Glutamatergic neuron (in vitro differentiated cells): Measurements from ENCODE around the gene YEATS2. TPM values are rescaled to one million over a fixed set of nuclear protein-coding genes. Genes with fewer than 3 reads are reported as not detected.

Experiments used
- DNase-seq: peaks from one replicate; pipeline ENCODE4 v3.0.0; 2022
- H3K27ac Mint-ChIP-seq: one replicate; pipeline ENCODE4 v1.8.0; 2020; ENCODE audit warnings: mild to moderate bottlenecking, mixed read lengths, inconsistent platforms; ENCODE audit not compliant: unreplicated experiment
- H3K27me3 Mint-ChIP-seq: one replicate; pipeline ENCODE4 v1.8.0; 2020; ENCODE audit warnings: mild to moderate bottlenecking, moderate library complexity, mixed read lengths, inconsistent platforms; ENCODE audit not compliant: unreplicated experiment
- H3K36me3 Mint-ChIP-seq: one replicate; pipeline ENCODE4 v1.8.0; 2020; ENCODE audit warnings: mild to moderate bottlenecking, mixed read lengths, inconsistent platforms; ENCODE audit not compliant: unreplicated experiment
- H3K4me1 Mint-ChIP-seq: one replicate; pipeline ENCODE4 v1.8.0; 2020; ENCODE audit warnings: mild to moderate bottlenecking, low read depth, mixed read lengths, inconsistent platforms; ENCODE audit not compliant: unreplicated experiment
- H3K4me3 Mint-ChIP-seq: one replicate; pipeline ENCODE4 v1.8.0; 2020; ENCODE audit warnings: mild to moderate bottlenecking, mixed read lengths, inconsistent platforms; ENCODE audit not compliant: unreplicated experiment
- H3K9me3 Mint-ChIP-seq: one replicate; pipeline ENCODE4 v1.8.0; 2020; ENCODE audit warnings: mild to moderate bottlenecking, moderate library complexity, mixed read lengths, inconsistent platforms; ENCODE audit not compliant: unreplicated experiment
- CTCF ChIP-seq: fragments of 200-600 bp; sonication (generic); IDR thresholded peaks from one replicate; pipeline ENCODE4 v1.5.0; 2021; ENCODE audit not compliant: partially characterized antibody, unreplicated experiment
- total RNA-seq: library from RNA; stranded (reverse); fragmentation: NEBNext Ultra II Directional; extraction: Animal tissue kit (Norgen Biotek cat#: 25700); gene quantifications from one replicate; pipeline ENCODE4 v1.2.1, GENCODE V29; 2021; ENCODE audit not compliant: unreplicated experiment

YEATS2 gene
- total RNA-seq, 1 donor from 2014 or later, result 56.1 TPM

- peaks cover 7% of the 10 kb centered on the region for H3K36me3 Mint-ChIP-seq
- H3K27ac Mint-ChIP-seq, result no peak overlapping the region
Observed at GRCh38 chr3:183854318-183855035, 156.9 kb downstream of the YEATS2 start.

GRCh38 chr3:183857863-183858262, 160.3 kb downstream of the YEATS2 start:
- H3K27ac Mint-ChIP-seq, result no peak overlapping the region
- peaks cover 7% of the 10 kb centered on the region for H3K36me3 Mint-ChIP-seq
- H3K27me3 Mint-ChIP-seq, result no peaks in the 10 kb centered on the region

More at GRCh38 chr3:183854318-183855035, 156.9 kb downstream of the YEATS2 start:
- no peak overlapping the region for H3K4me3 Mint-ChIP-seq
- no peaks in the 10 kb centered on the region for H3K27me3 Mint-ChIP-seq
- TF ChIP-seq CTCF, result no peak
- no peak for DNase-seq
- H3K9me3 Mint-ChIP-seq, result no peaks in the 10 kb centered on the region
- no peaks in the 10 kb centered on the region for H3K4me1 Mint-ChIP-seq

More at GRCh38 chr3:183857863-183858262, 160.3 kb downstream of the YEATS2 start:
- Mint-ChIP-seq H3K9me3 (no peaks in the 10 kb centered on the region), H3K4me3 (no peak overlapping the region), H3K4me1 (no peaks in the 10 kb centered on the region)
- no peak for DNase-seq
- no peak for TF ChIP-seq CTCF

Other genes starting within 250 kb of the YEATS2 start
- not detected for gene KLHL6, start 142.1 kb upstream of the YEATS2 start, total RNA-seq
- gene KLHL24, start 62.2 kb upstream of the YEATS2 start, total RNA-seq, result 152 TPM
- gene MAP6D1, start 127.8 kb downstream of the YEATS2 start, total RNA-seq, result 10.2 TPM
- 58.5 TPM for gene PARL, start 187.1 kb downstream of the YEATS2 start, total RNA-seq